Right lobe of liver (tissue), 4 donors: ENCODE measurements around the gene BLOC1S4.

ENCODE experiments used
- POLR2A ChIP-seq: fragments of 450-650 bp; IDR thresholded peaks from one replicate; pipeline ENCODE4 v1.6.1; 2017; ENCODE audit warnings: antibody characterized with exemption, mild to moderate bottlenecking
- TF ChIP-seq, protein P1 (sequence below), 4 donors: fragments of 200-600 bp in 3 of 4; fragments of 450-650 bp in 1 of 4; IDR thresholded peaks; one replicate each; pipeline versions ENCODE4 v1.5.1 to v1.8.0; 2016 to 2022; ENCODE audit warnings: antibody characterized with exemption in 4 of 4, mild to moderate bottlenecking in 2 of 4
- donor health status: DM: no; HTN: no; CAD: no.
- donor health status: DM: no; HTN: no; CAD: no.
- donor health status: DM: no; HTN: yes; CAD: no.

GRCh38 chr4:6730603-6731317 is 14.8 kb downstream of the BLOC1S4 start:
- TF ChIP-seq, protein P1, sequence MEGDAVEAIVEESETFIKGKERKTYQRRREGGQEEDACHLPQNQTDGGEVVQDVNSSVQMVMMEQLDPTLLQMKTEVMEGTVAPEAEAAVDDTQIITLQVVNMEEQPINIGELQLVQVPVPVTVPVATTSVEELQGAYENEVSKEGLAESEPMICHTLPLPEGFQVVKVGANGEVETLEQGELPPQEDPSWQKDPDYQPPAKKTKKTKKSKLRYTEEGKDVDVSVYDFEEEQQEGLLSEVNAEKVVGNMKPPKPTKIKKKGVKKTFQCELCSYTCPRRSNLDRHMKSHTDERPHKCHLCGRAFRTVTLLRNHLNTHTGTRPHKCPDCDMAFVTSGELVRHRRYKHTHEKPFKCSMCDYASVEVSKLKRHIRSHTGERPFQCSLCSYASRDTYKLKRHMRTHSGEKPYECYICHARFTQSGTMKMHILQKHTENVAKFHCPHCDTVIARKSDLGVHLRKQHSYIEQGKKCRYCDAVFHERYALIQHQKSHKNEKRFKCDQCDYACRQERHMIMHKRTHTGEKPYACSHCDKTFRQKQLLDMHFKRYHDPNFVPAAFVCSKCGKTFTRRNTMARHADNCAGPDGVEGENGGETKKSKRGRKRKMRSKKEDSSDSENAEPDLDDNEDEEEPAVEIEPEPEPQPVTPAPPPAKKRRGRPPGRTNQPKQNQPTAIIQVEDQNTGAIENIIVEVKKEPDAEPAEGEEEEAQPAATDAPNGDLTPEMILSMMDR (IDR thresholded peaks at IDR 0.05), result no peak
- TF ChIP-seq POLR2A, result no peak
